H9 (cell line): ENCODE measurements around the gene LMF1. TPM values are rescaled to one million over a fixed set of nuclear protein-coding genes. Genes with fewer than 3 reads are reported as not detected.

Experiments
- DNase-seq: peaks from one replicate; pipeline ENCODE4 v3.0.0-alpha.2; 2017
- H2AFZ ChIP-seq: one replicate; pipeline ENCODE4 v1.6.1; 2013; ENCODE audit warnings: mild to moderate bottlenecking, low read length, control low read depth, moderate library complexity
- H2AK5ac ChIP-seq: 2 replicates; pipeline ENCODE4 v1.6.1; 2013; ENCODE audit warnings: low read length, control low read depth, mixed read lengths; ENCODE audit not compliant: insufficient read length
- H2BK120ac ChIP-seq: one replicate; pipeline ENCODE4 v1.6.1; 2013; ENCODE audit warnings: low read depth, mild to moderate bottlenecking, low read length, control low read depth, inconsistent platforms; ENCODE audit not compliant: poor library complexity, severe bottlenecking
- H2BK12ac ChIP-seq: 2 replicates; pipeline ENCODE4 v1.6.1; 2013; ENCODE audit warnings: low read length, control low read depth, mixed read lengths, low read depth; ENCODE audit not compliant: insufficient read length
- H2BK15ac ChIP-seq: 2 replicates; pipeline ENCODE4 v1.6.1; 2013; ENCODE audit warnings: low read depth, low read length, control low read depth
- H2BK20ac ChIP-seq: one replicate; pipeline ENCODE4 v1.6.1; 2013; ENCODE audit warnings: low read depth, mild to moderate bottlenecking, low read length, control low read depth, inconsistent platforms; ENCODE audit not compliant: poor library complexity, severe bottlenecking
- H2BK5ac ChIP-seq: 2 replicates; pipeline ENCODE4 v1.6.1; 2013; ENCODE audit warnings: low read length, control low read depth, mixed read lengths; ENCODE audit not compliant: insufficient read length
- H3K14ac ChIP-seq: 2 replicates; pipeline ENCODE4 v1.6.1; 2013; ENCODE audit warnings: low read length, control low read depth; ENCODE audit not compliant: insufficient read depth
- H3K18ac ChIP-seq: 2 replicates; pipeline ENCODE4 v1.6.1; 2013; ENCODE audit warnings: low read depth, mild to moderate bottlenecking, mixed read lengths, low read length, control low read depth; ENCODE audit not compliant: insufficient read length
- H3K23ac ChIP-seq: 2 replicates; pipeline ENCODE4 v1.6.1; 2013; ENCODE audit warnings: low read length, control low read depth, mixed read lengths, low read depth; ENCODE audit not compliant: insufficient read length
- H3K23me2 ChIP-seq: 2 replicates; pipeline ENCODE4 v1.6.1; 2013; ENCODE audit warnings: low read depth, mild to moderate bottlenecking, mixed read lengths, low read length, control low read depth; ENCODE audit not compliant: insufficient read length, poor library complexity, severe bottlenecking
- H3K27ac ChIP-seq: 2 replicates; pipeline ENCODE4 v1.5.1; 2013; ENCODE audit warnings: low read length, control low read depth, mixed read lengths, low read depth; ENCODE audit not compliant: insufficient read length
- H3K27me3 ChIP-seq: 2 replicates; pipeline ENCODE4 v1.6.1; 2013; ENCODE audit warnings: low read length, control low read depth, inconsistent platforms; ENCODE audit not compliant: insufficient read depth
- H3K4ac ChIP-seq: 2 replicates; pipeline ENCODE4 v1.6.1; 2013; ENCODE audit warnings: low read depth, mild to moderate bottlenecking, control low read depth, inconsistent platforms, low read length, moderate library complexity
- H3K4me1 ChIP-seq: 2 replicates; pipeline ENCODE4 v1.6.1; 2013; ENCODE audit warnings: low read length, control low read depth, inconsistent platforms; ENCODE audit not compliant: insufficient read depth
- H3K4me2 ChIP-seq: 2 replicates; pipeline ENCODE4 v1.6.1; 2013; ENCODE audit warnings: low read length, control low read depth, mixed read lengths; ENCODE audit not compliant: insufficient read length, insufficient read depth
- H3K56ac ChIP-seq: 2 replicates; pipeline ENCODE4 v1.6.1; 2013; ENCODE audit warnings: low read depth, mild to moderate bottlenecking, mixed read lengths, low read length, control low read depth; ENCODE audit not compliant: insufficient read length
- H3K79me1 ChIP-seq: 2 replicates; pipeline ENCODE4 v1.6.1; 2013; ENCODE audit warnings: low read depth, mild to moderate bottlenecking, moderate library complexity, low read length, control low read depth, inconsistent platforms; ENCODE audit not compliant: insufficient read depth, poor library complexity, severe bottlenecking
- H3K79me2 ChIP-seq: 2 replicates; pipeline ENCODE4 v1.6.1; 2013; ENCODE audit warnings: low read length, control low read depth, inconsistent platforms; ENCODE audit not compliant: insufficient read depth
- H3K9ac ChIP-seq: 2 replicates; pipeline ENCODE4 v1.6.1; 2013; ENCODE audit warnings: low read length, control low read depth, mixed read lengths; ENCODE audit not compliant: insufficient read length; ENCODE audit errors: extremely low read depth
- H3K9me3 ChIP-seq: one replicate; pipeline ENCODE4 v1.6.1; 2013; ENCODE audit warnings: low read depth, low read length, inconsistent platforms; ENCODE audit not compliant: control insufficient read depth
- H3T11ph ChIP-seq: one replicate; pipeline ENCODE4 v1.6.1; 2013; ENCODE audit warnings: mild to moderate bottlenecking, low read length, control low read depth, inconsistent platforms
- H4K20me1 ChIP-seq: one replicate; pipeline ENCODE4 v1.6.1; 2013; ENCODE audit not compliant: control insufficient read depth, insufficient read length, insufficient read depth
- H4K5ac ChIP-seq: 2 replicates; pipeline ENCODE4 v1.6.1; 2013; ENCODE audit warnings: low read depth, mild to moderate bottlenecking, mixed read lengths, low read length, control low read depth; ENCODE audit not compliant: insufficient read length
- H4K8ac ChIP-seq: replicated peaks from 2 replicates; pipeline ENCODE4 v1.6.1; 2013; ENCODE audit warnings: low read length, control low read depth, mixed read lengths, low read depth; ENCODE audit not compliant: insufficient read length
- H4K91ac ChIP-seq: 2 replicates; pipeline ENCODE4 v1.6.1; 2013; ENCODE audit warnings: low read depth, mild to moderate bottlenecking, moderate library complexity, mixed read lengths, low read length, control low read depth; ENCODE audit not compliant: insufficient read length
- H3K27ac Mint-ChIP-seq, 3 experiments: 2 replicates in 2 of 3; 3 replicates in 1 of 3; pipeline ENCODE4 v1.8.0; 2020 to 2021; ENCODE audit warnings: mixed read lengths in 3 of 3, mild to moderate bottlenecking in 1 of 3, moderate library complexity in 1 of 3
- H3K27me3 Mint-ChIP-seq: 2 replicates; pipeline ENCODE4 v1.8.0; 2021; ENCODE audit warnings: low read depth, mild to moderate bottlenecking, moderate library complexity, mixed read lengths
- H3K36me3 Mint-ChIP-seq, 3 experiments: 2 replicates in 2 of 3; 3 replicates in 1 of 3; pipeline ENCODE4 v1.8.0; 2020 to 2021; ENCODE audit warnings: low read depth in 3 of 3, mixed read lengths in 3 of 3; ENCODE audit not compliant: insufficient read depth in 1 of 3
- H3K4me1 Mint-ChIP-seq, 2 experiments: 2 replicates each; pipeline ENCODE4 v1.8.0; 2020; ENCODE audit warnings: mixed read lengths in 2 of 2
- H3K4me3 Mint-ChIP-seq, 2 experiments: 2 replicates in 1 of 2; 3 replicates in 1 of 2; pipeline ENCODE4 v1.8.0; 2020 to 2021; ENCODE audit warnings: mild to moderate bottlenecking in 2 of 2, mixed read lengths in 2 of 2, moderate library complexity in 1 of 2
- H3K9me3 Mint-ChIP-seq, 2 experiments: 2 replicates in 1 of 2; 3 replicates in 1 of 2; pipeline ENCODE4 v1.8.0; 2020; ENCODE audit warnings: mild to moderate bottlenecking in 2 of 2, mixed read lengths in 2 of 2, moderate library complexity in 1 of 2
- CTCF ChIP-seq: fragments of 200-600 bp; sonication (generic); conservative IDR thresholded peaks from 3 replicates; pipeline ENCODE4 v1.8.0; 2021; ENCODE audit warnings: antibody characterized with exemption, mild to moderate bottlenecking
- WGBS: extraction: QIAGEN DNeasy Blood & Tissue Kit; methylation state at CpG from one replicate; pipeline ENCODE4 v1.1.7; 2013; ENCODE audit warnings: missing lambda C conversion rate, low lambda C conversion rate, mixed read lengths; ENCODE audit not compliant: insufficient read length; ENCODE audit errors: extremely low coverage; 5-methylcytosine and 5-hydroxymethylcytosine counted together
- total RNA-seq: library from RNA; stranded (reverse); gene quantifications from 2 replicates; pipeline ENCODE4 v1.2.1, GENCODE V29; 2021

LMF1 gene
- total RNA-seq, 1 experiment from 2014 or later: 7.1 TPM

GRCh38 chr16:851871-852270 is 118.9 kb downstream of the LMF1 start:
- Histone ChIP-seq H3K18ac (no peak overlapping the region), H2BK120ac (no peak overlapping the region), H2BK15ac (no peak overlapping the region), H4K5ac (no peak overlapping the region), H2BK20ac (no peak overlapping the region), H4K8ac (no peak overlapping the region), H2AK5ac (no peak overlapping the region), H3K27me3 (no peaks in the 10 kb centered on the region), H2AFZ (no peak overlapping the region), H3K4me2 (no peak overlapping the region), H3K9ac (no peak overlapping the region), H4K20me1 (no peaks in the 10 kb centered on the region), H3K4ac (no peak overlapping the region), H3K79me1 (no peaks in the 10 kb centered on the region), H3K27ac (no peak overlapping the region), H3K4me1 (no peaks in the 10 kb centered on the region), H3K79me2 (no peaks in the 10 kb centered on the region), H3T11ph (no peak overlapping the region), H3K23me2 (no peaks in the 10 kb centered on the region), H3K56ac (no peak overlapping the region), H4K91ac (no peak overlapping the region), H3K14ac (no peak overlapping the region; the same call in 1 of the 2 replicates), H3K9me3 (no peaks in the 10 kb centered on the region), H3K23ac (no peak overlapping the region), H2BK5ac (no peak overlapping the region), H2BK12ac (no peak overlapping the region)
- peaks cover 12 to 23% (median 18%) of the 10 kb centered on the region in 3 experiments for H3K36me3 Mint-ChIP-seq
- WGBS: no CpG with 5 or more reads among the region's 17 CpGs
- peaks cover 30% of the 10 kb centered on the region for H3K27me3 Mint-ChIP-seq
- no peaks in the 10 kb centered on the region for H3K4me1 Mint-ChIP-seq
- peaks cover 43 to 67% of the 10 kb centered on the region in 2 experiments for H3K9me3 Mint-ChIP-seq
- DNase-seq: no peak
- H3K4me3 Mint-ChIP-seq: no peak overlapping the region
- H3K27ac Mint-ChIP-seq: no peak overlapping the region
- TF ChIP-seq CTCF: no peak
